NCI-H446 treated with DMSO at 0.1 percent for 48 hours (cell line): Measurements from ENCODE around the gene ZFYVE21.

Source experiments
- DNase-seq: peaks from one replicate; lab custom pipeline; 2025; lab: John Stamatoyannopoulos, UW

ZFYVE21 gene

DNA sequence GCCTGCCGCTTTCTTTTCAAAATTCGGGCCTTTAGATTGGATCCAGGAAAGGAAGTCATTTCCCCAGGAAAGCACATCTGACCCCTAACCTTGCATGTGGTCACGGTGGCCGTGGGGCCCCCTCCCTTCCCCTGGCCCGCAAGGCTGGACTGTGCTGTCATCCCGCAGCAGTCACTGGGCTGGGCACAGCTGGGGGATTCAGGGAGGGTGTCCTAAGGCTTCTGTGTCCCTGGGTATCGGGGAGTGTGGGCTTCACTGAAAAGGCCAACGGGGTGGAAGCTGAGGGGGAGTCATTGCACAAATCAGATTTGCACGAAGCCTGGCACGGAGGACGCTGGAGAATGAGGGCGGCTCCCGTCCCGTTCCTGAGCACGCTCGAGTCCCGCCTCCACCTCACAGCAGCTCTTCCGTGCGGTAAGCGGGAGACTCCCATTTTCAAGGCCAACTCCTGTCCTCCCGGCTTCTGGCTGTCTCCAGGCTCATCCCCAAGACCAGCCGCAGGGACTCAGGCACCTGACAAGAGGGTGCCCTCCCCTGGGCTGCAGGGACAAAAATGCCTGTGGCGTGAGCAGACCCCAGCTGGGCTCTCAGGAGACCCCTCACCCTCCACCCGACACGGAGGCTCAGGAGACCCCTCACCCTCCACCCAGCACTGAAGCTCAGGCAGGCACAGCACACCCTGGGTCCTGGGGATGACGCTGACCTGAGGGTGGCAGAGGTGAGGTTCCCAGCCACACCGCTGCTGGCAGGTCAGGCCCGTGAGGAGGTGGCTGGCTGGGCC is 9.9 kb upstream of the ZFYVE21 start:
- no peak for DNase-seq

DNA sequence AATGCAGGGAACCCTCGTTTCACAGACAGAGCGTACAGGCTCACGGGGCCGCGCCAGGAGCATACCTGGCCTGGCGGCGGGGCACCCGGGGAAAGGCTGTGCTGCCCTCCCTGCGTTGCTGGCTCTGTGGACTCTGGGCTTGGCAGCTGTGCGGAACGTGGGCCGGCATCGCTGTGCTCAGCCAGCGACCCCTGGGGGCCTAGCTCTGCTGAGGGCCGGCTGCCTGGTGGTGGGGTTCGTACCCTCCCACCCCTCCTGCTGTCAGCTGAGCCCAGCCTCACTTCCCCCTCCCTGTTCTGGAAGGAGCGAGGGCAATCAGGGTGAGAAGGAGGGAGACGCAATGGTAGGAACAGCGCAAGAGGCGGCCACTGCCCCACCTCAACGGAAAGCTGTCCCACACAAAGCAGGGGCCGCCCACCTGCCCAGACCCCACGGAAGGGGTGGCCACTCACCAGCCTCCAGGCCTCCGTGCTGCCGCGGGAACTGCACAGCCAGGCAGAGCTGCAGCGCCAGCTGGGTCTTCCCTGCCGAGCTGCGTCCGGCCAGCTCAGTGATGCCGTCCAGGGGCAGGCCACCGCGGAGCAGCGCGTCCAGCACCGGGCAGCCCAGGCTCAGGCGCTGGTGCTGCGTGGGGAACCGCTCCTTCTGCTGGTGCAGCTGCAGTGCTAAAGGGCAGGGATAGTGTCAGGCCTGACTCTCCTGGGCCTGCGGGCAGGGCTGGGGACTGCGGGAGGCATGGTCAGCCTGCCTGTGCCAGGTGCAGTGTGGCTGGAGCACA is 8.9 kb upstream of the ZFYVE21 start:
- no peak for DNase-seq

DNA sequence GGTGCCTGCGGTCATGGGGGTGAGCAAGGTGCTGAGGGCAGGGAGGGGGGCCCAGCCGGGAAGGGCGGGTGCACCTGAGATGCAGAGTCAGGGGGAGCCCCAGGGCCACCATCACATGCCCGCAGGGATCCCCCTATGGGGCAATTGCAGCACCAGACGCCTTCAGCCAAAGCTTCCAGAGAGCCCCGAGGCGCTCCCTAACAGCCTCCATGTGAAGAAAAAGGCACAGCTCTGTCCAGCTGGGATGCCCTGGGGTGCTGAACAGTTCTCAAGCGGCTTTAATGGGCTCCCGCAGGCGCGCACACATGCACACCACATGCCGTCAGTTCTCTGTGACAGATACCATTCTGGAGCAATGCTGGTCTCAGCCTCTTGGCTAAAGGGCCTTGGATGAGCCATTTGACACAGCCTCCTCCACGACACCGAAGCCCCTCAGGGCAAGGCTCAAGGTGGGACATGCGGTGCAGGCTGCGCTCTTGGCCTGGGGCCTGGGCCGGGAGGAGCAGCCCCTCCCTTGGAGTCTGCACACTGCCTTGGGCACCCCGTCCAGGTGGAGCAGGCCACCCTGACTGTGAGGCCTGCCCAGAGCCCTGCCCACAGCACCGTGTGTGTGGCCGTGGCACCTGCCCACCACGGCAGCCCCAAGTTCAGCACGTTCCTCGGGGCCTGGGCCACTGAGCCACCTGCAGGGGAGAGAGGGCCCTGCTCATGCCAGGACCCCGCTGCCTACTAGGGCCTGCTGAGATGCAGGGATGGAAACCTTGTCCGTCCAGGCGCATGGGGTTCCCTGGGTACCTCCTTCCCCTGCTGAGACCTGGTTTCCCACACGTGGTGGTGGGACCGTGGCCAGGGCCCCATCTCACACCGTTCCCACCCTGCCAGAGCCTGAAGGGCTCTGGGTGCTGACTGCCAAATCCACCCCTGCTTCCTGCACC is 8.0 kb upstream of the ZFYVE21 start:
- DNase-seq = no peak

DNA sequence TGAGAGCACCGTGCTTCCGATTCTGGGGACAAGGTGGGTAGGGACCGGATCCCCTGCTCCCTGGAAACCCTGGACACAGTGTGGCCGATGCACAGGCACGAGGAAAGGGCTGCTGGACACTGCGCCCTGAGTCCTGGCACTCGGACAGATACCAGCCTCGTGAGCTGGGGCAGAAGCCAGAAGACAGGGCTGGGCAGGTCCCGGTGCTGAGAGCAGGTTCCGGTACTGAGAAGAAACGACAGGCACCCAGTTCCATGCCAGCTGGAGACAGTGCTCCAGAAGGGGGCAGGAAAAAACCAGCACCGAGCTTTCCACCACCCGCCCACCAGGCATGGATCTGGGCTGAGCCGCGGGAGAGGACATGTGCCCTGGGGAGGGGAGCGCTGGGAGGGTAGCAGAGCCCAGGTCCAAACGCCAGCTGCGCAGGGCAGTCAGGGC is 6.8 kb upstream of the ZFYVE21 start:
- DNase-seq = no peak

- DNase-seq = no peak
Measured at GRCh38 chr14:103709814-103710213, 5.8 kb upstream of the ZFYVE21 start.

DNA sequence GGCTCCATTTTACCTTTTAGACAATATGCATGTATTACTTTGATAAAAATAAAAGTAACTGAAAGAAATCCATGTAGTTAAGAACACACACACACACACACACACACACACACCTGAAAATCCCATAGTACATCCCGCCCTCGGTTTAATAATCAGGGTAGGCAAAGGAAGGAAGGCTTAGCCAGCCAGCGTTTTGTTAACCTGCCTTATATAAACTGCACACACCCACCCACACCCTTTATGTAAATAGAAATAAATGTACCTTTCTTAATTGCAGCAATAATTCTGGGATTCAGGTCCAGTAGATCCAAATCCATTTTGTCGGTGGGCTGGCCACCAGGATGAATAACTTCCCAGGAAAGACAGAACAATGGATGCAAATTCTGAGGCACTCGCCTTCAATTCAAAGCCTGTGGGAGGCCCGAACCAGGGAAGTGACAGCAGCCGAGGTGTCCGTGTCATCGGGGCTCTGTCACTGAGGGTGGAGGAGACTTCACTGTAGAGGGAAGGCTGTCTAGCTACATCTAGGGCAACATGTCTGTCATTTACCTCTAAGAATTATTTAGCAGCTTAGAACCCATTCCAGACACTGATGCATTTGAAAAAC is 4.7 kb upstream of the ZFYVE21 start:
- no peak for DNase-seq

DNA sequence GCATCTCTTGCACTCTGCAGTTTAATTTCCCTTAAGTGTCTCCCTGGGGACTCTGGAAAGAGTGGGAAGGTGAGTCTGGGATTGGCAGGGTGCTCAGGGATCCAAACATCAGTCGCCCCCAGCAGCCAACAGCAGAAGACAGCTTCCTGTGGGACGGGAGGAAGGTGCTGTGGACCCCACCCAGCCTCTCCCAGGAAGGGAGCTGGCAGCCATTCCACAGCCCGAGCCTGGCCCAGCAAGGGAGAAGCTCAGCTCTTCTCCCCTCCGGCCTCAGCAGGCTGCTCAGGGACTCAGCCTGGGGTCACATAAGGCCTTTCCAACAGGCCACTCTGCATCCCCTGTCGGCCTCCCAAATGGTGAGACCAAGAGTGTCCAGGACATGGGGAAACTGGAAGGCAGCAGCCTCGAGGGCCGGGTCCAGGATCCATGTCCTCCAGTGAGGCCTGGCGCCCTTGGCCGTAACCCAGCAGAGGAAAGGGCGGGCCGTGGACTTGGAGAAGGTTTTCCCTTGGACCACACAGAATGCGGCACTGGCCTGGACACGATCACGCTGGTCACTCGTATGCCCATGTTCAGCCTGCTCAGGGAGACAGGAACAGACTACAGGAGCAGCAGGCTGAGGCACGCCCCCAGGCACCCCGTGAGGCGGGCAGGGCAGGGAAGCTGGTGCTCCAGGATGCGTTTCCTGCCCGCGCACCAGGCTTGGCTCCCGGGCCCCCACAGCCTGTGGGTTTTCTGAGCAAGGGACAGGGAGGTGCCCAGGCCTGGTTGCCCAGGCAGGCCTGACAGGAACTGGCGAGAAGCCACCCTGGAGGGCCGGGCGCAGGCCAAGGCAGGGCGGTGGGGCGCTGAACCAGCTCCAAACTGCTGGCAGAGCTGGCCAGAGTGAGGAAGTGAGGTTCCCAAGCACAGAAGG is 3.8 kb upstream of the ZFYVE21 start:
- peak; percentile 81 for DNase-seq

DNA sequence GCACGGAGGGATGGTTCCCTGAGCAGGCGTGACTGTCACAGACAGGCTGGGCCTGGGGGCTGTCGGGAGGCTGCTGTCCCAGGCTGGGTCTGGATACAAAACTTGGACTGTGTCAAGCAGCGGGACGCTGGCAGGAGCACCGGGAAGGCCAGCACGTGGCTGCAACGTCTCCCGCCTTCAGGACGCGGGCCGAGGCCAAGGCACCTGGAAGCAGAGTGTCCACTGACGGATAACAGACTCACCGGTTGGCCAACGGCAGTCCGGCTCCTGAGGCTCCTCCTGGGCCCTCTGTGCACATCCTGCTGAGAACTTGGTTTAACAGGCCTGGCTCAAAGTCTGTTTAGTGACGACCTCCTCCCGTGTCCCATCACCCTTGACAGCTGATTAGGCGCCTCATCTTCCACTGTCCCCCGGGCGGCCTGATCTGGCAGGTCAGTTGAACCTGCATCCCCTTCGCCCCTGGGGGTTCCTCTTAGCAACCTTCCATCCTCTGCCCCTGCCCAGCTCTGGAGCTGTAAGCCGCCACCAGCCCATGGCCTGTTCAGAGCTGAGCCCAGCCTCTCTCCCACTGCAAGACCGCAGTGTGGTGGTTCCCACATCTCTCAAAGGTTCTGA is 2.9 kb upstream of the ZFYVE21 start:
- no peak for DNase-seq

GRCh38 chr14:103713304-103714062 is 2.1 kb upstream of the ZFYVE21 start:
- DNase-seq = no peak

DNA sequence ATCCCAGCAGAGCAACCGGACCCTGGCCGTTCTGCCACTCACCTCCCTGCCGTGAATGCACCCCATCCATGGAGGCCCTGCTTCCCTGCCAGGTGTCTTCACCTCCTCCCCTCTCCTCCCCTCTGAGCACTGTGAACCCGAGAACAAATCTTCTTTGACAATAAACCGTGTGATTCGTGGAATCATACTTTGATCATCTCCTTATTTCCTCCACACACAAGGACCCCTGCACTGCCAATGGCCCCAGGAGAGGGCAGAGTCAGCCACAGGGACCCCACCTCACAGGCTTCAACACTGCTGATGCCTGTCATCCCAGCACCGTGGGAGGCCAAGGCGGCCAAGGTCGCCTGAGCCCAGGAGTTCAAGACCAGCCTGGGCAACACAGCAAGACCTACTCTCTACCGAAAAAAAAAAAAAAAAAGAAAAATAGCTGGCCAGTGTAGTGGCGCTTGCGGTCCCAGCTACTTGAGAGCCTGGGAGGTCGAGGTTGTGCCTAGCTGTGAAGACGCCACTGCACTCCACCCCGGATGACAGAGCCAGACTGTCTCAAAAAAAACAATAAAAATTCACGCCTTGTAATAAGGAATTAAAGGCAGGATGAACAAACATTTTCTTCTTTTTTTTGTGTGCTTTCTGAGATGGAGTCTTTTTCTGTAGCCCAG is 1.4 kb upstream of the ZFYVE21 start:
- DNase-seq = no peak

DNA sequence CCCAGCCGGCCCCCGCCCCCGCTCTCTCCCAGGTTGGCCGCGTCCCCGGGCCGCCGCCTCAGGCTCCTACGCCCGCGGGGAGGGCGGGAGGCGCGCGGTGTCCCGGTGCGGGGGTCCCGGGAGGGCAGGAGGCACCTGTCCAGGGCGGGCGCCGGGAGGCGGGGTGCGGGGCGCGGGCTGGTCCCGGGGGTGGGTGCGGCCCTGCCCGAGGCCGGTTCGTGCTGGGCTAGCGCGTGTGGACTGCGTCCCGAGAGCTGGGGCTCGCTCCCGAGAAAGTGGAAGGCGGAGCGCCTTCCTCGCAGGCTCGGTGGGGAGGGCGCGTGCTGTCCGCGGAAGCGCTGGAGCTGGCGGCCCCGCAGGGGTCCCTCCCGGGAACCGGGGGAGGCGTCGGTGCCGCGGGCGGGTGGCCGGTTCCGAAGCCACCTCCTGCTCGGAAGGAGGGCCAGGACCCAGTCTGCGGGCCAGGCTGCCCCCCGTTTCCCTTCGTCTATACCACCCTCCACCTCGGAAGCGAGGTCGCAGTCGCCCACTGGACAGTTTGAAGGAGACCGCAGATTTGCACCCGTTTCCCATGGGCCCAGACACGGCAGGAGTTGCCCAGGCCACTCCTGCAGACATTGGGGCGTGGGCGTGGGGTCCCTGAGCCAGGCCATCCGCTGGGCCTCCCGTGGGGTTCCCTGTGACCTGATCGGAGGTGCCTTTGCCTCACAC is 636 bp downstream of the ZFYVE21 start:
- no peak for DNase-seq

DNA sequence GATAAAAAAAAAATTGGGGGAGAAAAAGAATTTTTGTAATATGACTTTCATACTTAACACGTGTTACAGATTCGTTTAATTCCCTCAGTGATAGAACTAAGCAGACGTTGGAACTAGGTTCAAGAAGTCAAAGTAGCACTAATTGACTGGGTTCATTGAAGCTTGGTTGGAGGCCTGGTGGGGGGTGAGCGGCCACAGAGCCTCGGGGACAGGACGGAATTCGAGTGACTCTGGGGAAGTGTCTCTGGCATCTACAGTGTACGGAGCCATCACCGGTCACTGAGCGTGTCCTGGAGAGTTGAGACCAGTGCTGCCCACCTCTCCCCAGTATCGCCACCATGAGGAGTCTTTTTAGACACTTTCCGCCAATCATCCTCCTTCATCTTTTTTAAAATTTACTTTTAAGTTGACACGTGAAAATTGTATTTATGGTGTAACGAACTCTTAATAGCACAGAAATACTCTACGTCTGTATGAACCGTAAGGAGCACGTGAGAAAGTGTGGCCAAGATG is 1.3 kb downstream of the ZFYVE21 start:
- no peak for DNase-seq

DNA sequence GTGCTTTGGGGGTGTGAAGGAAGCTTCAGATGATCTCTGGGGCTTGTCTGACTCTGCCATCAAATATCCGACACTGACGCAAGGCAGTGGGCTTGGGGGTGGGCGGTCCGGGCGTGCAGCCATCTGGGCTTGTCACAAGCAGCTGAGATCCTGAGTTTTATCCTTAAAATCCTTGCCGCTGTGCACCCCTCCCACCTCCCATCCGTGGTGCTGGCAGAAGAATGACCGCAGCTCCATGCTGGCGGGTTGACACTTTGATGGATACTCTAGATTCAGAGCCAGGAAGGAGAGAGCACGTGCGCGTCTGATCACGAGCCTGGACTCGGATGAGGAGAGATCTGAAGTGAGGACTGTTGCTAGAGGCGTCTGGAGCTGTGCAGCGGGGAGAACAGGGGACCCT is 3.0 kb downstream of the ZFYVE21 start:
- peak; percentile 59 for DNase-seq

DNA sequence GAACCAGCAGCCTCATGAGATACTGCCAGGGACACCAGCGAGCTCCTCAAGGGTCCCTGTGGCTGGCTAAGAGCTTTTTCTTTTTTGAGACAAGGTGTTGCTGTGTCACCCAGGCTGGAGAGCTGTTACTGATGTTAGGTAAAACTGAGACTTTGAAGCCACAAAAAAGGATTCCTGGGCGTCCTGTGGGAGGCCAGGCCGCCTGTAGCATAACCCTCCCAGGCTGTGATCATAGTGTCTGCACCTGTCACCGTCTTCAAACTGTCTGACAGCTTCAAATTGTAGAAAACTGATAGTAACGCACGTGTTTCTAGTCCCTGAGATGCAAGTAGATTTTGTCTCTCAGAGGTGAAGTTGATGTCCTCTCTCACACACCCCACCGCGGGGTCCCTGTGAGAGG is 4.1 kb downstream of the ZFYVE21 start:
- DNase-seq = no peak

DNA sequence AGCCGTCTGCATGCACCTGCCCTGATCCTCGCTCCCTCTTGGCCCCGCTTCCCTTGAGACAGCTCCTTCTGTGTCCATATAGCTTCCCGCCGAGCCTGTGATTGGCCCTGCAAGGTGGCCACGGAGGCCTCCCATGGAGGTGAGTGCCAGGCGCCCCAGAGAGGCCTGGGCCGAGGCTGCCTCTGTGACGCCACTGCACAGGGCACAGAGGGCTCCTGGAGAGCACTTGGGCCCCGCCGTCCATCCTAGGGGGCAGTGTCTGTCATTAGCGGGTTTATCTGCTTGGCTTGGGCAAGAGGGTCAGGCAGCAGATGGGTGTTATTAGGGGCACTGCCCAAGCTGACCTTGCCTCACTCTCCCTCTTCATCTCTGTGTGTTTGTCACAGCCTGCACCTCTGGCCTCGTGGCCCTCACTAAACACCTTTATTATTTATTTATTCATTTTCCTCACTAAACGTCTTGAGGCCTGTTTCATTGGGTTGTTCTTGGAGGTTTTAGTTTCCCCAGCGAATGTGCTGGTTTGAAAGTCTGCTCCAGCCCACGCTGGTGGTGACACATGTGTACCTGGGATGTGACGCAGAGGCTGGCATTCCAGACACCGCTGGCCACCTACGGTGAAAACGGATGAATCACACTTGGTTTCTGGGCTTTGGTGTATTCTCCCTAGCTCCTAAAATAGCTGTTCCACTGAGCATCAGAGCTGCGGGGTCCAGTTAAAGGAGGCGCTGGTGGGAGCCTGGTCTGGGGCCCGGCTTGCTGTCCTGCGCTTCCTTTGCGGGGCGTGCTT is 5.9 kb downstream of the ZFYVE21 start:
- DNase-seq = no peak

DNA sequence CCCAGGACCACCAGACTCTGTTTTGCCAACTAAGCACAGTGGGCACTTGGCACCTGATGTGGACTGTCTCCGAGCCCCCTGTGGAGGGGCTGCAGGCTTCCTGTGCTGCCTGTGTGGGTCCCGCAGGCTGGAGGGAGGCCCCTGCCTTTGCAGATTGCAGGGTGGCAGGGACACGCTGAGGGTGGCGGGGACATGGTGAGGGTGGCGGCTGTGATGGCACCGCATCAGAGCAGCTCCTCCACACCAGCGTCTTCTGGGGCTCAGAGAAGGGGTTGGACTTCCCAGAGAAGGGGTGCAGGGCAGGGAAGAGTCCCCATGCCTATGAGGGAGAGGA is 8.1 kb downstream of the ZFYVE21 start:
- no peak for DNase-seq

DNA sequence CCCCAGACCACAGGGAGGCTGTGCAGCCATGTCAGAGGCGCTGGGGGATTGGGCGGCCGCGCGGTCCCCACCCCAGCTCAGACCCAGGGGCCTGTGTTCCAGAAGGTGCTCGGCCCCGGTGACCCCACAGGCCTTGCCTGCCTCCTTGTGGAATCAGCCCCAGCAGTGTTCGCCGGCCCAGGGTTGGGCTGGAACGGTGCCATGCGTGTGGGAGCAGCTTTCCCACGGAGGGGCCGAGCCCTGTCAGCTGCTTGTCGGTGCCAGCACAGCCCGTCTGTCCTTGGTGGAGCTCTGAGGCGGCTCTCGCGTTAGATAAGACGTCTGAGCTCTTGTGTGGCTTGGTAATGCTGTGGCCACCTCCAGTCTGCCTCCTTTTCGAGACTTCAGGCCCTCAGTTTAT is 8.5 kb downstream of the ZFYVE21 start:
- no peak for DNase-seq
